OCI-LY7 (cell line): ENCODE measurements around the gene SWAP70. TPM values are rescaled to one million over a fixed set of nuclear protein-coding genes. Genes with fewer than 3 reads are reported as not detected.
A peak's percentile ranks its signal among the peaks of the same experiment; 100 is the strongest.

ENCODE experiments used
- BruUV-seq: library from RNA; stranded (reverse); fragments of 400-500 nt; replicated peaks from 2 replicates; lab custom pipeline; 2021; lab: Mats Ljungman, UMichigan
- CTCF ChIA-PET: fragments of 300-600 bp; sonication (Branson Sonifier 250); formaldehyde crosslinking; loops from one replicate; lab custom pipeline; 2022; ENCODE audit warnings: antibody characterized with exemption; ENCODE audit not compliant: unreplicated experiment; lab: Charles Lee
- POLR2A ChIA-PET: fragments of 300-600 bp; sonication (Branson Sonifier 250); formaldehyde crosslinking; loops from one replicate; lab custom pipeline; 2022; ENCODE audit warnings: antibody characterized with exemption; lab: Charles Lee
- DNase-seq: peaks from one replicate; pipeline ENCODE4 v3.0.0-alpha.2; 2015; ENCODE audit warnings: low spot score
- H2AFZ ChIP-seq: fragments of 200-600 bp; sonication (generic), shearing (Covaris generic); 2 replicates; pipeline ENCODE4 v1.6.1; 2014; ENCODE audit warnings: mild to moderate bottlenecking, antibody characterized with exemption, low read length, moderate library complexity
- H3K27ac ChIP-seq: fragments of 200-600 bp; sonication (generic); 2 replicates; pipeline ENCODE4 v1.5.1; 2014; ENCODE audit warnings: mixed run types, low read depth, mild to moderate bottlenecking, moderate library complexity, low read length, inconsistent platforms; ENCODE audit not compliant: poor library complexity, severe bottlenecking
- H3K36me3 ChIP-seq: fragments of 200-600 bp; sonication (generic); 2 replicates; pipeline ENCODE4 v1.6.1; 2014; ENCODE audit warnings: mild to moderate bottlenecking, antibody characterized with exemption, low read length, moderate library complexity, mixed read lengths; ENCODE audit not compliant: insufficient read depth
- H3K4me1 ChIP-seq: fragments of 200-600 bp; sonication (generic); 2 replicates; pipeline ENCODE4 v1.5.1; 2014; ENCODE audit warnings: mild to moderate bottlenecking, low read length; ENCODE audit not compliant: insufficient read depth, poor library complexity, severe bottlenecking
- H3K4me2 ChIP-seq: fragments of 200-600 bp; sonication (generic); 2 replicates; pipeline ENCODE4 v1.6.1; 2014; ENCODE audit warnings: mild to moderate bottlenecking, low read length
- H3K4me3 ChIP-seq: fragments of 200-600 bp; sonication (generic); 2 replicates; pipeline ENCODE4 v1.5.1; 2014; ENCODE audit warnings: mild to moderate bottlenecking, low read depth, low read length; ENCODE audit not compliant: poor library complexity, severe bottlenecking
- H3K79me2 ChIP-seq: fragments of 200-600 bp; sonication (generic); 2 replicates; pipeline ENCODE4 v1.6.1; 2016; ENCODE audit warnings: low read depth, mild to moderate bottlenecking, low read length, moderate library complexity, mixed read lengths; ENCODE audit not compliant: insufficient read depth
- H3K9me2 ChIP-seq: fragments of 200-600 bp; sonication (generic); 2 replicates; pipeline ENCODE4 v1.6.1; 2016; ENCODE audit warnings: mild to moderate bottlenecking, low read length, mixed read lengths; ENCODE audit not compliant: insufficient read depth
- H3K9me3 ChIP-seq: fragments of 200-600 bp; sonication (generic); 2 replicates; pipeline ENCODE4 v1.6.1; 2014; ENCODE audit warnings: mild to moderate bottlenecking, mixed run types, low read length, mixed read lengths
- H4K20me1 ChIP-seq: fragments of 200-600 bp; sonication (generic); 2 replicates; pipeline ENCODE4 v1.6.1; 2014; ENCODE audit warnings: mild to moderate bottlenecking, antibody characterized with exemption, low read length, moderate library complexity, mixed read lengths; ENCODE audit not compliant: insufficient read depth
- CTCF ChIP-seq: fragments of 200-600 bp; sonication (generic); conservative IDR thresholded peaks from 2 replicates; pipeline ENCODE4 v1.5.1; 2014; ENCODE audit warnings: mild to moderate bottlenecking, antibody characterized with exemption, low read length, moderate library complexity, mixed read lengths
- EZH2phosphoT487 ChIP-seq: fragments of 200-600 bp; sonication (generic); IDR thresholded peaks from 2 replicates; pipeline ENCODE4 v1.6.1; 2018; ENCODE audit warnings: low read depth, borderline replicate concordance, mild to moderate bottlenecking, mixed run types, antibody characterized with exemption, low read length, moderate library complexity, mixed read lengths
- intact Hi-C: fragments of 100-400 bp; cut with micrococcal nuclease; formaldehyde crosslinking; loops from one replicate; pipeline ENCODE4 v1.10.0; 2022; ENCODE audit not compliant: unreplicated experiment
- total RNA-seq, 2 experiments: library from RNA; depleted of rRNA in 1 of 2; stranded (reverse); fragments of >200 nt in 1 of 2; shearing (Covaris generic) in 1 of 2; gene quantifications; 2 replicates each; pipeline ENCODE4 v1.2.3, GENCODE V29; 2014 to 2022

The SWAP70 gene
- total RNA-seq, 2 experiments from 2014 or later = 37.5 to 110 TPM

- BruUV-seq = no TSS peak
- intact Hi-C loops = loop anchor here (1.0 to 5.0 kb wide), 5 partner anchors 84 to 288 kb away; partner anchors contain the start of genes SWAP70 and ZNF143
- Histone ChIP-seq H3K36me3 (peaks cover 83% of the 10 kb centered on the region), H4K20me1 (no peaks in the 10 kb centered on the region), H3K4me1 (peaks cover 75% of the 10 kb centered on the region), H2AFZ (no peak overlapping the region), H3K4me3 (peak overlapping the region; percentile 26), H3K4me2 (peak overlapping the region; percentile 68), H3K79me2 (peaks cover 24% of the 10 kb centered on the region; the same call in 1 of the 2 replicates), H3K9me3 (no peaks in the 10 kb centered on the region), H3K27ac (peak overlapping the region; percentile 96), H3K9me2 (no peaks in the 10 kb centered on the region)
- ChIA-PET POLR2A (interaction anchor here (0.6 to 7.9 kb wide), 18 partner anchors 11 to 717 kb away, joined by 3 to 53 read pairs (median 7); partner anchors contain the start of gene WEE1), CTCF (interaction anchor here (0.7 to 2.1 kb wide), 6 partner anchors 60 to 214 kb away, joined by 3 to 7 read pairs (median 4); no protein-coding TSS in a partner anchor)
- TF ChIP-seq CTCF (peak; percentile 94), EZH2phosphoT487 (no peak)
- DNase-seq = peak; percentile 88
Observed at GRCh38 chr11:9748361-9748970, 84.6 kb downstream of the SWAP70 start.

GRCh38 chr11:9750551-9750950 lies 86.7 kb downstream of the SWAP70 start:
- BruUV-seq = no TSS peak
- Histone ChIP-seq H3K27ac (no peak overlapping the region), H4K20me1 (no peaks in the 10 kb centered on the region), H3K4me3 (no peak overlapping the region), H3K79me2 (peaks cover 21% of the 10 kb centered on the region; the same call in 1 of the 2 replicates), H3K9me3 (no peaks in the 10 kb centered on the region), H3K4me2 (no peak overlapping the region), H3K4me1 (peaks cover 75% of the 10 kb centered on the region), H3K9me2 (no peaks in the 10 kb centered on the region), H3K36me3 (peaks cover 72% of the 10 kb centered on the region), H2AFZ (no peak overlapping the region)
- intact Hi-C loops = loop anchor here (10.0 kb wide), 2 partner anchors 704 to 836 kb away; partner anchors contain the start of genes AKIP1 and AMPD3
- POLR2A ChIA-PET = interaction anchor here (0.6 to 7.9 kb wide), 7 partner anchors 49 to 560 kb away, joined by 3 to 53 read pairs (median 3); no protein-coding TSS in a partner anchor
- CTCF ChIA-PET = no interaction called here
- no peak for DNase-seq
- TF ChIP-seq EZH2phosphoT487 (no peak), CTCF (no peak)

- TF ChIP-seq EZH2phosphoT487 = no peak
- H3K27ac ChIP-seq = no peak overlapping the region
Observed at GRCh38 chr11:9752091-9752490, 88.2 kb downstream of the SWAP70 start.

More at GRCh38 chr11:9752091-9752490, 88.2 kb downstream of the SWAP70 start:
- no TSS peak for BruUV-seq
- Histone ChIP-seq H3K4me3 (no peak overlapping the region), H3K36me3 (peaks cover 58% of the 10 kb centered on the region), H3K4me2 (0 out of 2 replicates have a peak overlapping the region, but pooled peaks have one; percentile 3), H3K79me2 (peaks cover 11% of the 10 kb centered on the region; the same call in 1 of the 2 replicates), H3K4me1 (peaks cover 75% of the 10 kb centered on the region), H3K9me3 (no peaks in the 10 kb centered on the region), H3K9me2 (no peaks in the 10 kb centered on the region), H4K20me1 (no peaks in the 10 kb centered on the region), H2AFZ (no peak overlapping the region)
- ChIA-PET CTCF (no interaction called here), POLR2A (interaction anchor here (1.3 to 1.4 kb wide), 2 partner anchors 141 to 181 kb away, joined by 3 read pairs; no protein-coding TSS in a partner anchor)
- DNase-seq = no peak
- intact Hi-C loops = loop anchor here (10.0 kb wide), 2 partner anchors 703 to 837 kb away; partner anchors contain the start of genes AKIP1 and AMPD3
